ENCODE measurements around the gene ZNF598.

The ZNF598 gene

GRCh38 chr16:2003827-2004641, 5.6 kb downstream of the ZNF598 start (continued):
- TF ChIP-seq, protein P1, sequence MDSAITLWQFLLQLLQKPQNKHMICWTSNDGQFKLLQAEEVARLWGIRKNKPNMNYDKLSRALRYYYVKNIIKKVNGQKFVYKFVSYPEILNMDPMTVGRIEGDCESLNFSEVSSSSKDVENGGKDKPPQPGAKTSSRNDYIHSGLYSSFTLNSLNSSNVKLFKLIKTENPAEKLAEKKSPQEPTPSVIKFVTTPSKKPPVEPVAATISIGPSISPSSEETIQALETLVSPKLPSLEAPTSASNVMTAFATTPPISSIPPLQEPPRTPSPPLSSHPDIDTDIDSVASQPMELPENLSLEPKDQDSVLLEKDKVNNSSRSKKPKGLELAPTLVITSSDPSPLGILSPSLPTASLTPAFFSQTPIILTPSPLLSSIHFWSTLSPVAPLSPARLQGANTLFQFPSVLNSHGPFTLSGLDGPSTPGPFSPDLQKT (IDR thresholded peaks at IDR 0.05; ENCODE audit: borderline replicate concordance, low read depth, low read length) = no peak
- no peak for TF ChIP-seq ZNF366 (tag by site-specific recombination; conservative IDR thresholded peaks at IDR 0.05)
- no peak for TF ChIP-seq ZNF324 (tag by site-specific recombination; IDR thresholded peaks at IDR 0.05)
- TF ChIP-seq HOXA7 (CRISPR knock-in tag; IDR thresholded peaks at IDR 0.05; ENCODE audit: borderline replicate concordance) = no peak
- TF ChIP-seq ZNF558 (tag by site-specific recombination; IDR thresholded peaks at IDR 0.05) = no peak
- TF ChIP-seq SP2 (tag by site-specific recombination; IDR thresholded peaks at IDR 0.05) = peak; percentile 29; the same call in 1 of the 2 replicates
- TF ChIP-seq ZNF701 (tag by site-specific recombination; IDR thresholded peaks at IDR 0.05) = no peak
- TF ChIP-seq ZNF175 (tag by site-specific recombination; IDR thresholded peaks at IDR 0.05) = no peak
- TF ChIP-seq, protein P2, sequence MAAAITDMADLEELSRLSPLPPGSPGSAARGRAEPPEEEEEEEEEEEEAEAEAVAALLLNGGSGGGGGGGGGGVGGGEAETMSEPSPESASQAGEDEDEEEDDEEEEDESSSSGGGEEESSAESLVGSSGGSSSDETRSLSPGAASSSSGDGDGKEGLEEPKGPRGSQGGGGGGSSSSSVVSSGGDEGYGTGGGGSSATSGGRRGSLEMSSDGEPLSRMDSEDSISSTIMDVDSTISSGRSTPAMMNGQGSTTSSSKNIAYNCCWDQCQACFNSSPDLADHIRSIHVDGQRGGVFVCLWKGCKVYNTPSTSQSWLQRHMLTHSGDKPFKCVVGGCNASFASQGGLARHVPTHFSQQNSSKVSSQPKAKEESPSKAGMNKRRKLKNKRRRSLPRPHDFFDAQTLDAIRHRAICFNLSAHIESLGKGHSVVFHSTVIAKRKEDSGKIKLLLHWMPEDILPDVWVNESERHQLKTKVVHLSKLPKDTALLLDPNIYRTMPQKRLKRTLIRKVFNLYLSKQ (tag by site-specific recombination; IDR thresholded peaks at IDR 0.05; ENCODE audit: borderline replicate concordance) = no peak
- TF ChIP-seq ZNF174 (tag by site-specific recombination; IDR thresholded peaks at IDR 0.05) = no peak
- TF ChIP-seq ZNF670 (tag by site-specific recombination; IDR thresholded peaks at IDR 0.05; ENCODE audit: low read depth) = no peak
- no peak for TF ChIP-seq BCL11A (tag by site-specific recombination; IDR thresholded peaks at IDR 0.05; ENCODE audit: low read depth)
- no peak for TF ChIP-seq OSR2 (tag by site-specific recombination; IDR thresholded peaks at IDR 0.05)
- no peak for TF ChIP-seq ZBTB20 (tag by site-specific recombination; IDR thresholded peaks at IDR 0.05)
- TF ChIP-seq ZFP37 (tag by site-specific recombination; IDR thresholded peaks at IDR 0.05) = no peak
- TF ChIP-seq PBX3 (CRISPR knock-in tag; IDR thresholded peaks at IDR 0.05) = 0 out of 2 replicates have a peak, but pooled peaks have one; percentile 52
- TF ChIP-seq KLF16 (tag by site-specific recombination; IDR thresholded peaks at IDR 0.05) = peak; percentile 87
- TF ChIP-seq KLF10 (tag by site-specific recombination; IDR thresholded peaks at IDR 0.05) = peak; percentile 71; the same call in 1 of the 2 replicates
- TF ChIP-seq ZNF19 (tag by site-specific recombination; IDR thresholded peaks at IDR 0.05; ENCODE audit: low read depth) = no peak
- TF ChIP-seq KLF9 (tag by site-specific recombination; IDR thresholded peaks at IDR 0.05; ENCODE audit: low read depth) = peak; percentile 97
- no peak for TF ChIP-seq GLIS1 (tag by site-specific recombination; IDR thresholded peaks at IDR 0.05)

- CTCF ChIA-PET = interaction anchor here (0.6 to 3.3 kb wide), 23 partner anchors 9 to 1470 kb away, joined by 3 to 39 read pairs (median 6); partner anchors contain the start of genes GFER, NTHL1 and TSC2
- peaks cover 25% of the 10 kb centered on the region for H3K4me1 ChIP-seq (ENCODE audit: control insufficient read depth, insufficient read depth, low read length)
- POLR2A ChIA-PET = interaction anchor here (0.6 to 2.1 kb wide), 9 partner anchors 8 to 152 kb away, joined by 3 to 19 read pairs (median 4); partner anchors contain the start of genes NTHL1, TBL3, TRAF7 and TSC2
- no peak overlapping the region for H3K27ac ChIP-seq (ENCODE audit: extremely low read depth, low read depth, low read length)
- no peak for TF ChIP-seq ZNF391 (tag by site-specific recombination; IDR thresholded peaks at IDR 0.05; ENCODE audit: borderline replicate concordance, low read depth)
- no peaks in the 10 kb centered on the region for H3K9me3 ChIP-seq (ENCODE audit: control insufficient read depth, insufficient read depth, low read depth, low read length)
- peaks cover 0 to 79% of the 10 kb centered on the region in 2 experiments; a peak in 2 of 3 replicates for H3K36me3 ChIP-seq (ENCODE audit: control insufficient read depth in 2 of 2, insufficient read depth in 1 of 2, low read length in 2 of 2)
- no peak overlapping the region for H3K4me3 ChIP-seq (ENCODE audit: low read depth, low read length)
Measured at GRCh38 chr16:2003231-2003826, 6.3 kb downstream of the ZNF598 start.
